Mesenchymal stem cell (in vitro differentiated cells and primary cell): ENCODE measurements around the gene LRRC56.
"Not testable (repeated sequence)": the region's sequence is repeated elsewhere in the genome, so short reads cannot be mapped to it uniquely, and the experiment has no call there.

ENCODE experiments used
- DNase-seq: peaks from one replicate; pipeline ENCODE4 v3.0.0-alpha.2; 2013
- H2AFZ ChIP-seq: one replicate; pipeline ENCODE4 v1.6.1; 2013; ENCODE audit warnings: low read depth, mild to moderate bottlenecking, control low read depth, inconsistent platforms, low read length, moderate library complexity
- H2AK5ac ChIP-seq: 2 replicates; pipeline ENCODE4 v1.6.1; 2013; ENCODE audit warnings: low read length, moderate library complexity, mild to moderate bottlenecking, inconsistent platforms; ENCODE audit not compliant: severe bottlenecking
- H2BK120ac ChIP-seq: one replicate; pipeline ENCODE4 v1.6.1; 2013; ENCODE audit warnings: low read depth, mild to moderate bottlenecking, inconsistent platforms, low read length, moderate library complexity
- H2BK12ac ChIP-seq, 2 experiments: one replicate each; pipeline ENCODE4 v1.6.1; 2013; ENCODE audit warnings: inconsistent platforms in 2 of 2, low read length in 2 of 2, mild to moderate bottlenecking in 2 of 2, moderate library complexity in 2 of 2, control low read depth in 1 of 2
- H2BK15ac ChIP-seq: one replicate; pipeline ENCODE4 v1.6.1; 2013; ENCODE audit warnings: mild to moderate bottlenecking, low read depth, inconsistent platforms; ENCODE audit not compliant: poor library complexity, severe bottlenecking
- H2BK5ac ChIP-seq: 2 replicates; pipeline ENCODE4 v1.6.1; 2013; ENCODE audit warnings: low read depth, mild to moderate bottlenecking, low read length, control low read depth, inconsistent platforms; ENCODE audit not compliant: poor library complexity, severe bottlenecking
- H3K14ac ChIP-seq, 2 experiments: one replicate each; pipeline ENCODE4 v1.6.1; 2013; ENCODE audit warnings: inconsistent platforms in 2 of 2, low read length in 2 of 2, control low read depth in 1 of 2, mild to moderate bottlenecking in 1 of 2, moderate library complexity in 1 of 2
- H3K18ac ChIP-seq, 2 experiments: one replicate each; pipeline ENCODE4 v1.6.1; 2013; ENCODE audit warnings: inconsistent platforms in 2 of 2, low read length in 2 of 2, control low read depth in 1 of 2, low read depth in 1 of 2, mild to moderate bottlenecking in 1 of 2
- H3K23ac ChIP-seq, 2 experiments: one replicate each; pipeline ENCODE4 v1.6.1; 2013; ENCODE audit warnings: inconsistent platforms in 2 of 2, low read length in 2 of 2, mild to moderate bottlenecking in 2 of 2, moderate library complexity in 2 of 2, control low read depth in 1 of 2
- H3K27ac ChIP-seq: 2 replicates; pipeline ENCODE4 v1.5.1; 2013; ENCODE audit warnings: mild to moderate bottlenecking, moderate library complexity, low read length, control low read depth, inconsistent platforms; ENCODE audit not compliant: poor library complexity, severe bottlenecking
- H3K27me3 ChIP-seq, 2 experiments: 2 replicates each; pipeline versions ENCODE4 v1.6.1 to v1.7.0; 2013; ENCODE audit warnings: low read length in 2 of 2, mild to moderate bottlenecking in 2 of 2, moderate library complexity in 2 of 2, control low read depth in 1 of 2, inconsistent platforms in 1 of 2; ENCODE audit not compliant: control insufficient read depth in 1 of 2, insufficient read depth in 1 of 2
- H3K36me3 ChIP-seq, 2 experiments: 2 replicates each; pipeline versions ENCODE4 v1.6.1 to v1.7.0; 2013; ENCODE audit warnings: low read length in 2 of 2, control low read depth in 1 of 2, inconsistent platforms in 1 of 2, low read depth in 1 of 2, mild to moderate bottlenecking in 1 of 2; ENCODE audit not compliant: insufficient read depth in 2 of 2, control insufficient read depth in 1 of 2
- H3K4ac ChIP-seq, 2 experiments: one replicate each; pipeline ENCODE4 v1.6.1; 2013; ENCODE audit warnings: inconsistent platforms in 2 of 2, low read length in 2 of 2, mild to moderate bottlenecking in 2 of 2, moderate library complexity in 2 of 2, control low read depth in 1 of 2, low read depth in 1 of 2
- H3K4me1 ChIP-seq: 2 replicates; pipeline ENCODE4 v1.6.1; 2013; ENCODE audit warnings: low read depth, low read length, control low read depth; ENCODE audit not compliant: control insufficient read depth, insufficient read depth
- H3K4me2 ChIP-seq: 2 replicates; pipeline ENCODE4 v1.6.1; 2013; ENCODE audit warnings: low read length, mild to moderate bottlenecking, inconsistent platforms; ENCODE audit not compliant: poor library complexity, severe bottlenecking
- H3K4me3 ChIP-seq, 2 experiments: 2 replicates each; pipeline versions ENCODE4 v1.5.1 to v1.7.0; 2013; ENCODE audit warnings: low read length in 2 of 2, mild to moderate bottlenecking in 2 of 2, control low read depth in 1 of 2, low read depth in 1 of 2; ENCODE audit not compliant: insufficient read depth in 1 of 2
- H3K79me1 ChIP-seq: replicated peaks from 2 replicates; pipeline ENCODE4 v1.6.1; 2013; ENCODE audit warnings: mild to moderate bottlenecking, control low read depth, low read length, inconsistent platforms; ENCODE audit not compliant: poor library complexity, severe bottlenecking
- H3K9ac ChIP-seq: 2 replicates; pipeline ENCODE4 v1.7.0; 2013; ENCODE audit warnings: mild to moderate bottlenecking, low read length, moderate library complexity
- H3K9me3 ChIP-seq: 2 replicates; pipeline ENCODE4 v1.7.0; 2013; ENCODE audit warnings: mild to moderate bottlenecking, low read length; ENCODE audit not compliant: control insufficient read depth
- H4K8ac ChIP-seq: one replicate; pipeline ENCODE4 v1.6.1; 2013; ENCODE audit warnings: inconsistent platforms, mild to moderate bottlenecking, low read length, moderate library complexity
- H4K91ac ChIP-seq: one replicate; pipeline ENCODE4 v1.6.1; 2013; ENCODE audit warnings: mild to moderate bottlenecking, low read length, inconsistent platforms
- WGBS: methylation state at CpG from one replicate; pipeline ENCODE4 v1.1.7; 2013; ENCODE audit warnings: mixed read lengths; 5-methylcytosine and 5-hydroxymethylcytosine counted together

LRRC56 gene

GRCh38 chr11:515131-515530 is 22.2 kb upstream of the LRRC56 start:
- Histone ChIP-seq H3K18ac (no peak overlapping the region), H2AK5ac (no peak overlapping the region), H2BK120ac (no peak overlapping the region), H3K23ac (no peak overlapping the region), H3K4ac (no peak overlapping the region), H3K9me3 (peaks cover 3% of the 10 kb centered on the region), H2BK12ac (no peak overlapping the region), H2BK5ac (no peak overlapping the region), H4K8ac (no peak overlapping the region), H3K14ac (no peak overlapping the region), H3K27ac (no peak overlapping the region), H3K9ac (no peak overlapping the region), H2AFZ (no peak overlapping the region), H2BK15ac (no peak overlapping the region), H3K36me3 (peaks cover 33% of the 10 kb centered on the region in 2 experiments), H3K4me2 (no peak overlapping the region), H3K4me3 (no peak overlapping the region), H3K4me1 (peaks cover 14% of the 10 kb centered on the region), H3K79me1 (peaks cover 4% of the 10 kb centered on the region), H3K27me3 (no peaks in the 10 kb centered on the region), H4K91ac (no peak overlapping the region)
- WGBS = 100% methylated on average over 6 of the region's 6 CpGs
- no peak for DNase-seq

- Histone ChIP-seq H3K14ac (no peak overlapping the region), H3K36me3 (peaks cover 29% of the 10 kb centered on the region in 2 experiments), H3K9ac (no peak overlapping the region), H2AFZ (no peak overlapping the region), H3K27ac (no peak overlapping the region), H2AK5ac (no peak overlapping the region), H2BK15ac (no peak overlapping the region), H3K4me2 (no peak overlapping the region), H4K91ac (no peak overlapping the region), H3K4ac (no peak overlapping the region), H2BK5ac (no peak overlapping the region), H2BK12ac (no peak overlapping the region), H3K23ac (no peak overlapping the region), H2BK120ac (no peak overlapping the region), H3K4me3 (no peak overlapping the region), H3K9me3 (peaks cover 3% of the 10 kb centered on the region), H3K4me1 (peaks cover 14% of the 10 kb centered on the region), H3K18ac (no peak overlapping the region), H4K8ac (no peak overlapping the region), H3K27me3 (no peaks in the 10 kb centered on the region), H3K79me1 (peaks cover 4% of the 10 kb centered on the region)
- DNase-seq = no peak
- WGBS = 97% methylated on average over 4 of the region's 4 CpGs
These were observed 20.9 kb upstream of the LRRC56 start for GRCh38 chr11:516400-516799.

- Histone ChIP-seq H3K4me1 (peaks cover 14% of the 10 kb centered on the region), H4K91ac (peak overlapping the region; percentile 7), H3K36me3 (peaks cover 22 to 24% of the 10 kb centered on the region in 2 experiments), H3K27ac (peak overlapping the region; percentile 67), H2AK5ac (peak overlapping the region; percentile 55), H3K4me2 (peak overlapping the region; percentile 12)
- 97% methylated on average over 42 of the region's 43 CpGs for WGBS
- not testable (repeated sequence) for H3K9ac ChIP-seq, H2BK15ac ChIP-seq, H3K4ac ChIP-seq, H3K18ac ChIP-seq, H3K4me3 ChIP-seq, H3K14ac ChIP-seq, H2BK12ac ChIP-seq, H3K9me3 ChIP-seq, H2AFZ ChIP-seq, H3K23ac ChIP-seq, DNase-seq, H3K79me1 ChIP-seq, H4K8ac ChIP-seq, H2BK5ac ChIP-seq, H3K27me3 ChIP-seq, H2BK120ac ChIP-seq
These were observed 20.2 kb upstream of the LRRC56 start for GRCh38 chr11:516918-517685.

- no peaks in the 10 kb centered on the region for H3K27me3 ChIP-seq
- 19% methylated on average over 61 of the region's 74 CpGs for WGBS
- peaks cover 3% of the 10 kb centered on the region for H3K9me3 ChIP-seq
- no peak overlapping the region for H3K14ac ChIP-seq
- peak overlapping the region; percentile 81 for H3K27ac ChIP-seq
- peak overlapping the region; percentile 72 for H4K8ac ChIP-seq
- H3K36me3 ChIP-seq = peaks cover 15 to 16% of the 10 kb centered on the region in 2 experiments
- H2BK120ac ChIP-seq = no peak overlapping the region
- no peak overlapping the region for H2BK15ac ChIP-seq
- peak overlapping the region in 1 of 2 experiments; percentile 72 for H3K4me3 ChIP-seq
- peak; percentile 94 for DNase-seq
- peak overlapping the region; percentile 58 for H3K4me2 ChIP-seq
- no peak overlapping the region for H3K23ac ChIP-seq
- H3K18ac ChIP-seq = no peak overlapping the region
- no peak overlapping the region for H2BK5ac ChIP-seq
- H2AFZ ChIP-seq = peak overlapping the region; percentile 19
- H2BK12ac ChIP-seq = no peak overlapping the region
- H3K79me1 ChIP-seq = peaks cover 2% of the 10 kb centered on the region
- peaks cover 13% of the 10 kb centered on the region for H3K4me1 ChIP-seq
- no peak overlapping the region for H4K91ac ChIP-seq
- peak overlapping the region; percentile 77 for H3K9ac ChIP-seq
- no peak overlapping the region for H2AK5ac ChIP-seq
- no peak overlapping the region for H3K4ac ChIP-seq
These were observed 18.7 kb upstream of the LRRC56 start for GRCh38 chr11:518463-519202.
